Activated B cell treated with CpG ODN at 0.5 μM for 24 hours (primary cell): ENCODE data around the gene TIGD4. TPM values are rescaled to one million over a fixed set of nuclear protein-coding genes. Genes with fewer than 3 reads are reported as not detected.

ENCODE experiments used
- ATAC-seq: fragments of 200-7000 bp; cut with Tn5 transposase; one replicate; pipeline ENCODE4 v1.10.0; 2021; ENCODE audit warnings: low read depth, mild to moderate bottlenecking, moderate library complexity
- CTCF ChIA-PET: fragments of 350-600 bp; sonication (Branson Sonifier 250); formaldehyde crosslinking; loops from one replicate; lab custom pipeline; 2021; ENCODE audit warnings: antibody characterized with exemption; lab: Charles Lee
- POLR2A ChIA-PET: fragments of 350-600 bp; sonication (Branson Sonifier 250); formaldehyde crosslinking; loops from one replicate; lab custom pipeline; 2021; ENCODE audit warnings: antibody characterized with exemption; lab: Charles Lee
- DNase-seq: peaks from one replicate; pipeline ENCODE4 v3.0.0; 2022
- H3K27ac Mint-ChIP-seq: one replicate; pipeline ENCODE4 v1.8.0; 2020; ENCODE audit warnings: mixed read lengths
- H3K27me3 Mint-ChIP-seq: one replicate; pipeline ENCODE4 v1.8.0; 2021; ENCODE audit warnings: mixed read lengths
- H3K36me3 Mint-ChIP-seq: one replicate; pipeline ENCODE4 v1.8.0; 2021; ENCODE audit warnings: low read depth, mixed read lengths
- H3K4me1 Mint-ChIP-seq: one replicate; pipeline ENCODE4 v1.8.0; 2021; ENCODE audit warnings: mixed read lengths
- H3K4me3 Mint-ChIP-seq: one replicate; pipeline ENCODE4 v1.8.0; 2020; ENCODE audit warnings: mild to moderate bottlenecking, mixed read lengths
- H3K9me3 Mint-ChIP-seq: one replicate; pipeline ENCODE4 v1.8.0; 2020; ENCODE audit warnings: mixed read lengths
- CTCF ChIP-seq: fragments of 200-600 bp; IDR thresholded peaks from one replicate; pipeline ENCODE4 v1.8.0; 2022; ENCODE audit warnings: antibody characterized with exemption, mild to moderate bottlenecking
- intact Hi-C: fragments of 100-400 bp; cut with micrococcal nuclease; formaldehyde crosslinking; loops from one replicate; pipeline ENCODE4 v1.15.1; 2024
- total RNA-seq: library from RNA; stranded (reverse); gene quantifications from 2 replicates; pipeline ENCODE4 v1.2.3, GENCODE V29; 2022

TIGD4 gene
- total RNA-seq, 1 donor from 2014 or later, result 0.24 TPM

DNA sequence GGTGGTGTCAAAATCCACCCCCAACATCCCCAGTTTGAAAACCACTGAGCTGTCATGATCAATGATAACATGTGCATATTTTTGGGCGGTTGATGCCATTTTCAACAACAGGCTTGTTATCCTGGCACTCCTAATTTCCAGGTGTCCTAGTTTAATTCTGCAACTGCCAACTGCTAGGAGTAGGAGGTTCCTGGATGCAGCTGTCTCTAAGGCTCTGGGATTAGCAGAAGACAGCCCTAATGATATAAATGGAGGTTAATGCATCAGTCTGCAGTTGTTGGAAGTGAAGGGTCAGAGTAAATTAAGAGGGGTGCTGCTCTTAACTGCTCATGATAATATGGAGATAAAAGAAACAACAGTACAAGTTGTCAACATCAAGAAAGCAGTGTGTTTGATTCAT is 24.0 kb upstream of the TIGD4 start:
- Mint-ChIP-seq H3K27me3 (no peaks in the 10 kb centered on the region), H3K9me3 (peaks cover 2% of the 10 kb centered on the region), H3K27ac (no peak overlapping the region), H3K4me1 (peaks cover 31% of the 10 kb centered on the region), H3K4me3 (no peak overlapping the region), H3K36me3 (peaks cover 3% of the 10 kb centered on the region)
- DNase-seq (no peak), ATAC-seq (no peak)
- ChIA-PET CTCF (no interaction called here), POLR2A (no interaction called here)
- TF ChIP-seq CTCF, result no peak
- intact Hi-C loops, result no loop called here

GRCh38 chr4:152795891-152796290 is 16.4 kb upstream of the TIGD4 start:
- Mint-ChIP-seq H3K27me3 (no peaks in the 10 kb centered on the region), H3K4me3 (no peak overlapping the region), H3K27ac (no peak overlapping the region), H3K4me1 (peaks cover 2% of the 10 kb centered on the region), H3K9me3 (no peaks in the 10 kb centered on the region), H3K36me3 (peaks cover 11% of the 10 kb centered on the region)
- no peak for TF ChIP-seq CTCF
- ChIA-PET POLR2A (no interaction called here), CTCF (no interaction called here)
- DNase-seq (no peak), ATAC-seq (no peak)
- intact Hi-C loops, result no loop called here

DNA sequence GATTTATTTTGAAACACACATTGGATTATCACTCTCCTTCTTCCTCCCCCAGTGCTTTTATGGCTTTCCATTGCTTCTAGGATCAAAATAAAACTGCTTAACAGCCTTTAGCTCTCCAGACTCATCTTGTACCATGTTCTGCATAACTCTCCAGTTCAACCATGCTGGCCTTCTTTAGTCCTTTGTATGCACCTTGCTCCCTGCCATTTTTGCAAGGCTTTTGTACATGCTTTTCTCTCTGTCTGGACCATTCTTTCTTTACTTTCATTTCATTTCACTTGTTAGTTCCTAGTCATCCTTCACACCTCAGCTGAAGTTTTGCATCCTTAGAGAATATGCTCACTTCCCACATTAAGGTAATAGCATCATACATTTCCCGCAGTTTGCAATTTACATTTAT is 7.1 kb upstream of the TIGD4 start:
- Mint-ChIP-seq H3K9me3 (no peaks in the 10 kb centered on the region), H3K4me1 (peaks cover 35% of the 10 kb centered on the region), H3K27me3 (no peaks in the 10 kb centered on the region), H3K4me3 (no peak overlapping the region), H3K27ac (peak overlapping the region; percentile 75), H3K36me3 (peaks cover 2% of the 10 kb centered on the region)
- ChIA-PET CTCF (no interaction called here), POLR2A (no interaction called here)
- no peak for TF ChIP-seq CTCF
- ATAC-seq (no peak), DNase-seq (no peak)
- intact Hi-C loops, result no loop called here

GRCh38 chr4:152785639-152786615 is 6.4 kb upstream of the TIGD4 start:
- CTCF ChIA-PET, result no interaction called here
- POLR2A ChIA-PET, result no interaction called here
- intact Hi-C loops, result no loop called here
- DNase-seq (no peak), ATAC-seq (no peak)
- H3K36me3 Mint-ChIP-seq, result peaks cover 2% of the 10 kb centered on the region
- H3K4me3 Mint-ChIP-seq, result no peak overlapping the region
- H3K4me1 Mint-ChIP-seq, result peaks cover 39% of the 10 kb centered on the region
- H3K27ac Mint-ChIP-seq, result peak overlapping the region; percentile 75
- H3K9me3 Mint-ChIP-seq, result no peaks in the 10 kb centered on the region
- no peaks in the 10 kb centered on the region for H3K27me3 Mint-ChIP-seq
- TF ChIP-seq CTCF, result no peak

GRCh38 chr4:152784490-152785350 is 5.2 kb upstream of the TIGD4 start:
- TF ChIP-seq CTCF, result no peak
- intact Hi-C loops, result no loop called here
- Mint-ChIP-seq H3K27me3 (no peaks in the 10 kb centered on the region), H3K27ac (peak overlapping the region; percentile 54), H3K4me3 (no peak overlapping the region), H3K9me3 (no peaks in the 10 kb centered on the region), H3K4me1 (peaks cover 50% of the 10 kb centered on the region), H3K36me3 (peaks cover 7% of the 10 kb centered on the region)
- DNase-seq (no peak), ATAC-seq (no peak)
- POLR2A ChIA-PET, result no interaction called here
- CTCF ChIA-PET, result no interaction called here
